ENCODE results near the gene PSMG2. TPM values are rescaled to one million over a fixed set of nuclear protein-coding genes. Genes with fewer than 3 reads are reported as not detected.
A peak's percentile ranks its signal among the peaks of the same experiment; 100 is the strongest.

PSMG2 gene
- total RNA-seq (2014; rRNA removed; shearing (Covaris generic)), result 105 and 108 TPM in 2 replicates

GRCh38 chr18:12702221-12703095 lies at the start of gene PSMG2, which contains the start of gene CEP76:
TSS of gene PSMG2 (plus strand) at chr18:12703042. CDS start at chr18:12703108, 66 bp downstream.
TSS of gene CEP76 (minus strand) at chr18:12702723. CDS start at chr18:12702548, 175 bp downstream.
- DNase-seq (ENCODE audit: low read depth), result peak; percentile 87

GRCh38 chr18:12654971-12655370 lies 47.9 kb upstream of the PSMG2 start:
- DNase-seq (ENCODE audit: low read depth), result no peak

- no peak for DNase-seq (ENCODE audit: low read depth)
Measured at GRCh38 chr18:12656605-12656937, 46.3 kb upstream of the PSMG2 start.

- peak; percentile 58 for DNase-seq (ENCODE audit: low read depth)
Measured at GRCh38 chr18:12656938-12657683, 45.7 kb upstream of the PSMG2 start.

- peak; percentile 67 for DNase-seq (ENCODE audit: low read depth)
Measured at GRCh38 chr18:12657684-12658425, 45.0 kb upstream of the PSMG2 start, which contains the start of gene SPIRE1. TSS of gene SPIRE1 (minus strand) at chr18:12658107. CDS start at chr18:12657866, 241 bp downstream.

GRCh38 chr18:12658426-12659138 lies 44.3 kb upstream of the PSMG2 start:
- DNase-seq (ENCODE audit: low read depth), result no peak

- DNase-seq (ENCODE audit: low read depth), result peak; percentile 40
Measured at GRCh38 chr18:12659904-12660605, 42.8 kb upstream of the PSMG2 start.

GRCh38 chr18:12668041-12668440 lies 34.8 kb upstream of the PSMG2 start:
- no peak for DNase-seq (ENCODE audit: low read depth)

- DNase-seq (ENCODE audit: low read depth), result peak; percentile 28
Measured at GRCh38 chr18:12679183-12679786, 23.6 kb upstream of the PSMG2 start.

- DNase-seq (ENCODE audit: low read depth), result peak; percentile 4
Measured at GRCh38 chr18:12686100-12686499, 16.7 kb upstream of the PSMG2 start.

- DNase-seq (ENCODE audit: low read depth), result no peak
Measured at GRCh38 chr18:12689256-12689850, 13.5 kb upstream of the PSMG2 start.

GRCh38 chr18:12692206-12692605 lies 10.6 kb upstream of the PSMG2 start:
- no peak for DNase-seq (ENCODE audit: low read depth)

- no peak for DNase-seq (ENCODE audit: low read depth)
Measured at GRCh38 chr18:12694032-12694431, 8.8 kb upstream of the PSMG2 start.

- no peak for DNase-seq (ENCODE audit: low read depth)
Measured at GRCh38 chr18:12699747-12700146, 3.1 kb upstream of the PSMG2 start.

GRCh38 chr18:12701161-12701560 lies 1.7 kb upstream of the PSMG2 start:
- DNase-seq (ENCODE audit: low read depth), result no peak

- DNase-seq (ENCODE audit: low read depth), result no peak
Measured at GRCh38 chr18:12703096-12703567, 290 bp downstream of the PSMG2 start.

GRCh38 chr18:12703664-12704063 lies 822 bp downstream of the PSMG2 start:
- peak; percentile 2 for DNase-seq (ENCODE audit: low read depth)

GRCh38 chr18:12711446-12711845 lies 8.6 kb downstream of the PSMG2 start:
- no peak for DNase-seq (ENCODE audit: low read depth)

- no peak for DNase-seq (ENCODE audit: low read depth)
Measured at GRCh38 chr18:12721495-12722275, 18.8 kb downstream of the PSMG2 start.
